ENCODE data around the gene RASSF5.

DNA sequence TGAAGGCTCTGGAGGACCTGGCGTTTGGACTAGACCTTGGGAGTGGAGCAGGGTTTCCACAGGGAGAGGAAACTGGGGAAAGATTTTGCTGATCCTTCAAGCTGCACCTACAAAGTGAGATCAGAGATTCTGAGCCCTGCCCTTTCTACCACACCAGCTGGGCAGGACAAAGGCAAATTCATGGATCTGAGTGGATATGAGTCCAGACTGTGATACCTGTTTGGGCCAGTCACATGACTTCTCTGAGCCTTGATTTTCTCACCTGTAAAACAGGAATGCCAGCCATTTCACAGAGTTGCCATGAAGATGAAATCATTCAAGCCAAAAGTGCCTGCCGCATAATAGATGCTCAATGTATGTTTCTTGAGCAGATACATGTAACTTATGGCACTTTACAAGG is 4.9 kb upstream of the RASSF5 start:
- TF ChIP-seq SUZ12 (IDR thresholded peaks at IDR 0.05; ENCODE audit: extremely low read depth, insufficient read depth, insufficient read length) (no peak), YY1 (IDR thresholded peaks at IDR 0.05; ENCODE audit: insufficient read depth, insufficient read length) (no peak), ZNF274 (IDR thresholded peaks at IDR 0.05; ENCODE audit: low read depth, low read length) (no peak)
